ENCODE results near the gene POLG. TPM values are rescaled to one million over a fixed set of nuclear protein-coding genes. Genes with fewer than 3 reads are reported as not detected.

The POLG gene
- total and polyA plus RNA-seq, 8 donors: 22.7 to 172 (median 54.7) TPM

GRCh38 chr15:89329329-89330084 lies 5.1 kb downstream of the POLG start:
- Histone ChIP-seq H3K27me3 (no peaks in the 10 kb centered on the region), H3K9me3 (no peaks in the 10 kb centered on the region), H3K4me3 (peak overlapping the region in 1 of 4 donors; percentile 6), H3K36me3 (peaks cover 82 to 92% (median 89%) of the 10 kb centered on the region in 4 donors), H3K4me1 (peaks cover 50 to 70% (median 56%) of the 10 kb centered on the region in 4 donors), H3K27ac (peak overlapping the region in 4 of 5 donors; percentile 1 to 35 (median 22))
- 47 to 63% (median 57%) methylated on average over 8 of the region's 8 CpGs for WGBS, 5 donors
- no peak for DNase-seq
- no peak for TF ChIP-seq POLR2A (IDR thresholded peaks at IDR 0.05)
- TF ChIP-seq POLR2AphosphoS5 (IDR thresholded peaks at IDR 0.05): no peak
- TF ChIP-seq EP300 (IDR thresholded peaks at IDR 0.05): no peak
- TF ChIP-seq CTCF (IDR thresholded peaks at IDR 0.05): no peak
- intact Hi-C loops (cut with DNase I; ENCODE audit: low total_unique reads): no loop called here

GRCh38 chr15:89328398-89329254 lies 6.0 kb downstream of the POLG start:
- H3K36me3 ChIP-seq: peaks cover 91 to 100% (median 98%) of the 10 kb centered on the region in 4 donors
- H3K4me3 ChIP-seq: no peak overlapping the region
- no peaks in the 10 kb centered on the region for H3K27me3 ChIP-seq
- intact Hi-C loops (cut with DNase I; ENCODE audit: low total_unique reads): no loop called here
- 81 to 96% (median 92%) methylated on average over 11 to 13 of the region's 13 CpGs for WGBS, 5 donors
- H3K4me1 ChIP-seq: peaks cover 47 to 65% (median 51%) of the 10 kb centered on the region in 4 donors
- TF ChIP-seq EP300 (IDR thresholded peaks at IDR 0.05): no peak
- no peak for TF ChIP-seq POLR2A (IDR thresholded peaks at IDR 0.05)
- TF ChIP-seq CTCF (IDR thresholded peaks at IDR 0.05): no peak
- TF ChIP-seq POLR2AphosphoS5 (IDR thresholded peaks at IDR 0.05): no peak
- H3K9me3 ChIP-seq: no peaks in the 10 kb centered on the region
- H3K27ac ChIP-seq: peak overlapping the region in 1 of 5 donors; percentile 5
- DNase-seq: no peak

- DNase-seq: no peak
- H3K27ac ChIP-seq: no peak overlapping the region
- 87 to 96% (median 91%) methylated on average over 6 of the region's 6 CpGs for WGBS, 5 donors
- H3K4me3 ChIP-seq: no peak overlapping the region
- intact Hi-C loops (cut with DNase I; ENCODE audit: low total_unique reads): no loop called here
- H3K27me3 ChIP-seq: no peaks in the 10 kb centered on the region
- H3K4me1 ChIP-seq: peaks cover 31 to 50% (median 36%) of the 10 kb centered on the region in 4 donors
- TF ChIP-seq CTCF (IDR thresholded peaks at IDR 0.05) (no peak), POLR2A (IDR thresholded peaks at IDR 0.05) (no peak), EP300 (IDR thresholded peaks at IDR 0.05) (no peak), POLR2AphosphoS5 (IDR thresholded peaks at IDR 0.05) (no peak)
- no peaks in the 10 kb centered on the region for H3K9me3 ChIP-seq
- H3K36me3 ChIP-seq: peaks cover 95 to 100% (median 100%) of the 10 kb centered on the region in 4 donors
Measured at GRCh38 chr15:89327113-89327512, 7.5 kb downstream of the POLG start.

- WGBS, 5 donors: 83 to 90% (median 87%) methylated on average over 6 of the region's 6 CpGs
- Histone ChIP-seq H3K27me3 (no peaks in the 10 kb centered on the region), H3K4me1 (peaks cover 23 to 42% (median 32%) of the 10 kb centered on the region in 4 donors), H3K9me3 (no peaks in the 10 kb centered on the region), H3K4me3 (no peak overlapping the region), H3K27ac (no peak overlapping the region), H3K36me3 (peaks cover 97 to 100% (median 100%) of the 10 kb centered on the region in 4 donors)
- intact Hi-C loops (cut with DNase I; ENCODE audit: low total_unique reads): no loop called here
- no peak for TF ChIP-seq EP300 (IDR thresholded peaks at IDR 0.05)
- TF ChIP-seq POLR2AphosphoS5 (IDR thresholded peaks at IDR 0.05): no peak
- TF ChIP-seq CTCF (IDR thresholded peaks at IDR 0.05): no peak
- no peak for TF ChIP-seq POLR2A (IDR thresholded peaks at IDR 0.05)
- no peak for DNase-seq
Measured at GRCh38 chr15:89326316-89326715, 8.3 kb downstream of the POLG start.

Data from stomach (tissue), 9 donors.